NT2/D1 (cell line): Measurements from ENCODE around the gene FBXO42.

Experiments used
- DNase-seq: peaks from one replicate; pipeline ENCODE4 v3.0.0-alpha.2; 2011; ENCODE audit warnings: low read depth, low spot score
- H3K27me3 ChIP-seq: 2 replicates; pipeline ENCODE4 v1.6.0; 2011; ENCODE audit warnings: mild to moderate bottlenecking; ENCODE audit not compliant: insufficient read length, insufficient read depth
- H3K36me3 ChIP-seq: 2 replicates; pipeline ENCODE4 v1.6.1; 2011; ENCODE audit warnings: mild to moderate bottlenecking, low read length, mixed read lengths; ENCODE audit not compliant: insufficient read depth, insufficient read length
- H3K4me1 ChIP-seq: 2 replicates; pipeline ENCODE4 v1.5.1; 2011; ENCODE audit not compliant: insufficient read depth, insufficient read length
- H3K4me3 ChIP-seq: 2 replicates; pipeline ENCODE4 v1.5.1; 2011; ENCODE audit warnings: low read depth; ENCODE audit not compliant: insufficient read length
- H3K9ac ChIP-seq: 2 replicates; pipeline ENCODE4 v1.6.0; 2011; ENCODE audit warnings: low read depth; ENCODE audit not compliant: insufficient read length
- H3K9me3 ChIP-seq: 2 replicates; pipeline ENCODE4 v1.5.1; 2011; ENCODE audit warnings: mild to moderate bottlenecking, low read length; ENCODE audit not compliant: insufficient read depth
- SUZ12 ChIP-seq: IDR thresholded peaks from 2 replicates; pipeline ENCODE4 v1.6.1; 2011; ENCODE audit not compliant: insufficient read length, insufficient read depth; ENCODE audit errors: extremely low read depth
- YY1 ChIP-seq: IDR thresholded peaks from 2 replicates; pipeline ENCODE4 v1.6.1; 2011; ENCODE audit not compliant: insufficient read length, insufficient read depth
- ZNF274 ChIP-seq: IDR thresholded peaks from 2 replicates; pipeline ENCODE4 v1.6.1; 2011; ENCODE audit warnings: mild to moderate bottlenecking, low read depth, low read length

The FBXO42 gene

DNA sequence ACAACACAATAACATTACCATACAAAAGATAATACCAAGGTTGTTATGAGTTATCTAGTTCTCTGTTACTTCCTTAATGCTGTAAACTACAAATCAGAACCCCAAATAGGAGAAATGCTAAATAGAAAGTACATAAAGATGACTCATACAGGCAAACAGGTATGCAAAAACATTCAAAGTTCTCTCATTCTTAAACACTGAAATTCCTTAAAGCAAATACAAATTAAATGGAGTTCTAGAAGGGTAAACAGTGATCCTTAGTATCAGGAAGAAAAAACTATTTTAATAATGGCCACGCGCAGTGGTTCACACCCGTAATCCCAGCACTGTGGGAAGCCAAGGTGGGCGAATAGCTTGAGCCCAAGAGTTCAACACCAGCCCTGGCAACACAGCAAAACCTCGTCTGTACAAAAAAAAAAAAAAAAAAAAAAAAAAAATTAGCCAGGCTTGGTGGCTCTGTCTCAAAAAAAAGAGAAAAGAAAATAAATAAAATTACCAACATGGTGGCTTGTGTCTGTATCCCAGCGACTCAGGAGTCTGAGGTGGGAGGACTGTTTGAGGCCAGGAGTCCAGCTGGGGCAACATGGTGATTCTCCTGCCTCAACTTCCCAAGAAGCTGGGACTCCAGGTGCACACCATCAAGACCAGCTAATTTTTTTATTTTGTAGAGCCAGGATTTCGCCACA, 17.5 kb downstream of the FBXO42 start:
- no peak overlapping the region for H3K4me3 ChIP-seq
- no peak for TF ChIP-seq YY1
- no peak for TF ChIP-seq SUZ12
- no peak for TF ChIP-seq ZNF274
- no peaks in the 10 kb centered on the region for H3K9me3 ChIP-seq
- no peaks in the 10 kb centered on the region for H3K36me3 ChIP-seq
- no peak overlapping the region for H3K9ac ChIP-seq
- no peaks in the 10 kb centered on the region for H3K27me3 ChIP-seq
- no peak for DNase-seq
- no peaks in the 10 kb centered on the region for H3K4me1 ChIP-seq

DNA sequence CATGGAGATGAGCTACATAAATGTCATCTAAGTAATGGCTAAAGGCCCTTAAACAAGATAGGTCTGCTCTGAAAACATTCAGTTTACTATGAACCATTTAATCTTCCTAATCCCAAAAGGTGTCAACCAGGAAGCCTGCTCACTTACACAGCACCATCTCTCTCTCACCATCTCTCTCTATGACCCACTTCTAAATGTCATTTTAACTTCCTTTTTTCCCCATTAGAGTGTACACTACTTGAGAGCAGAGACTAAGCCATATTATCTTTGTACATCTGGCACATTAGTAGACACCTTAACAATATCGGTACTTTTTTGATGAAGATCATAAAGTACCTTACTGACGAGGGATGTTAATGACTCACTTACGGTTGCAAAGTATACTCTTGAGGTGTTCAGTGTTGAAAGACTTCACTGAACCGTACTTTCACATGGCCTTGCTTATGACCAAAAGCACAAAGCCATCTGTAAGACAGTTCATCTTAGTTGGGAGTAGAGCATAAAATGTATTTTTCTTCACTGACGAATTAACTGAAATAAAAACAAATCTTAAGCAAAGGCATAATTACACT, 25.4 kb downstream of the FBXO42 start:
- H3K4me3 ChIP-seq, result no peak overlapping the region
- no peak for DNase-seq

DNA sequence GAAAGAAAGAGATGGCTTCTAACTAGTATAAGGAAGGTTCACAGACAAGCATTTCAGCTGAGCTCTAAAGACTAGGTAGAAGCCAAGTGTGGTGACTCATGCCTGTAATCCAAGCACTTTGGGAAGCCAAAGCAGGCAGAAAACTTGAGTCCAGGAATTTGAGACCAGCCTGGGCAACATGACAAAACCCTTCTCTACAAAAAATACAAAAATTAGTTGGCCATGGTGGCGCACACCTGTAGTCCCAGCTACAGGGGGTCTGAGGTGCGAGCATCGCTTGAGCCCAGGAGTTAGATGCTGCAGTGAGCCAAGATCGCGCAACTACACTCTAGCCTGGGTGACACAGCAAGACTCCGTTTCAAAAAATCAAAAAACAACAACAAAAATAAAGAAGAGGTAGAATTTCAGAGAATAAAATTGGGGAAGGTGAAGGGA, 27.8 kb downstream of the FBXO42 start:
- DNase-seq, result no peak
- TF ChIP-seq SUZ12 (no peak), ZNF274 (no peak), YY1 (no peak)
- H3K36me3 ChIP-seq, result no peaks in the 10 kb centered on the region

More for the DNA sequence above, 25.4 kb downstream of the FBXO42 start:
- Histone ChIP-seq H3K9me3 (no peaks in the 10 kb centered on the region), H3K9ac (no peak overlapping the region), H3K4me1 (no peaks in the 10 kb centered on the region), H3K36me3 (no peaks in the 10 kb centered on the region), H3K27me3 (no peaks in the 10 kb centered on the region)
- no peak for TF ChIP-seq YY1

DNA sequence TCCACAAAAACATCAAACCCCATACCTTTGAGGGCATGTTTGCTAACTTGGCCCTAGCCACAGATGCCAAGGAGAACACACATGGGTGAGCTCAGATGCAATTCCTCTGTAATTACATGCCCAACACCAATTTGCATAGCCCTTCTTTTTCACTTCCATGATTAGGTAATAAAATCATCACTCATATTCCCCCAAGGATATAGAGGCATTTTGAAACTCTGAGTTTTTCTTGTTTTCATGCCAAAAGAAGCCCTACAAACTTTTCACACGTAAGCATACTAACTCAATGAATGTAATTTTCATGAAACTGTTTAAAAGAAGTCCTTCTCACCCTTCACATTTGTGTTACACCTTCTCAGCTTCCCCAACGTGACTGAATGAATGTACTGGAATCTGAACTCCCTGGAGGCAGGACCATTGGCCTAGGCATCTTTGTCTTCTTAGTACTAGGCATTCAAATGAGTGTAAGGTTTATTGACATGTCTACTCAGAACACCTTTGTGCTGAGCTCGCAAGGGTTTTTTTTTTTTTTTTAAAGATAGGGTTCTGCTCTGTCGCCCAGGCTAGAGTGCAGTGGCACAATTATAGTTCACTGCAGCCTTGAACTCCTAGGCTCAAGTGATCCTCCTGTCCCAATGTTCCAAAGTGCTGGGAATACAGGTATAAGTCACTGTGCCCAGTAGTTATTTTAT, 31.0 kb downstream of the FBXO42 start:
- no peak for DNase-seq
- TF ChIP-seq YY1, result no peak
- no peak for TF ChIP-seq SUZ12
- TF ChIP-seq ZNF274, result no peak
- no peaks in the 10 kb centered on the region for H3K9me3 ChIP-seq
- no peaks in the 10 kb centered on the region for H3K27me3 ChIP-seq
- no peaks in the 10 kb centered on the region for H3K36me3 ChIP-seq
- no peaks in the 10 kb centered on the region for H3K4me1 ChIP-seq
- no peak overlapping the region for H3K9ac ChIP-seq
- no peak overlapping the region for H3K4me3 ChIP-seq

More for the DNA sequence above, 27.8 kb downstream of the FBXO42 start:
- no peaks in the 10 kb centered on the region for H3K27me3 ChIP-seq
- H3K4me3 ChIP-seq, result no peak overlapping the region
- H3K4me1 ChIP-seq, result no peaks in the 10 kb centered on the region
- no peaks in the 10 kb centered on the region for H3K9me3 ChIP-seq
- no peak overlapping the region for H3K9ac ChIP-seq

DNA sequence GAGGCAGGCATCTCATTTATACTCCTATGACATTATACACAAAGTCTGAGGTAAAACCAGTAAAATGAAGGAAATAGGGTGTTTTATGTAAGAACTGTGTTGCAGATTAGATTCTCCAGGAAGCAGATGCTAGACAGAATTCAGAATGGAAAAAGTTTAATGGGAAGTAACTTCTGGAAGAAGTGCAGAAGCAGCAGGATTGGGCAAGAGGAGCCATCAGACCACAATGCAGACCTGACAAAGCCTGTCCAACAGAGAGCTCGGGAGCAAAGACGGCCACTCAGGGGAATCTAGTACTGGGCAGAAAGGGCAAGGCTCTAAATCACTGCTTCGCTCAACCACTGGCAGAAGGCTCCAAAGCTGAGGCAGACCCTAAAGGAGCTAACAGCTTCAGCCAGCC, 33.7 kb downstream of the FBXO42 start:
- Histone ChIP-seq H3K4me1 (no peaks in the 10 kb centered on the region), H3K9me3 (no peaks in the 10 kb centered on the region), H3K4me3 (no peak overlapping the region), H3K36me3 (peaks cover 15% of the 10 kb centered on the region), H3K9ac (no peak overlapping the region), H3K27me3 (no peaks in the 10 kb centered on the region)
- TF ChIP-seq SUZ12, result no peak
- no peak for TF ChIP-seq ZNF274
- no peak for TF ChIP-seq YY1
- no peak for DNase-seq

DNA sequence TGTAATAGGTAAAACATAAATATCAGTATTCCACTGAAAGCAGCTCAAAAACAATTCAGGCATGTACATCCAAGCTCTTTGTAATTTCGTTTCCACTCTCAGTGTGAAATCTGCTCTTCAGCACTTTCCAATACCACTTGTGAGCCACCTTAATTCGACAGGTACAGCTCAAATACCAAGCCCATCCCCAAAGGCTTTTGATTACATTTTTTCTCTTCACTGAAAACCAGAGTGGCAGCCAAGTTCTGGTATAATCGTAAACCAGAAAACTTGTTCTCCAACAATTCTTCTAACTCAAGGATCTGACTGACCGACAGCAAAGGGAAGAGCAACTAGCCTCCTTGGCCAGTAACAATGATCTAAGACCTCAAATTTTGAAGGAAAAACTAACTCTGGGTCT, 36.8 kb downstream of the FBXO42 start:
- H3K27me3 ChIP-seq, result no peaks in the 10 kb centered on the region
- H3K4me1 ChIP-seq, result no peaks in the 10 kb centered on the region
- TF ChIP-seq SUZ12, result no peak
- no peak for TF ChIP-seq ZNF274
- TF ChIP-seq YY1, result no peak
- peak overlapping the region; percentile 21 for H3K9ac ChIP-seq
- H3K36me3 ChIP-seq, result peaks cover 24% of the 10 kb centered on the region
- no peaks in the 10 kb centered on the region for H3K9me3 ChIP-seq
- H3K4me3 ChIP-seq, result no peak overlapping the region
- no peak for DNase-seq

DNA sequence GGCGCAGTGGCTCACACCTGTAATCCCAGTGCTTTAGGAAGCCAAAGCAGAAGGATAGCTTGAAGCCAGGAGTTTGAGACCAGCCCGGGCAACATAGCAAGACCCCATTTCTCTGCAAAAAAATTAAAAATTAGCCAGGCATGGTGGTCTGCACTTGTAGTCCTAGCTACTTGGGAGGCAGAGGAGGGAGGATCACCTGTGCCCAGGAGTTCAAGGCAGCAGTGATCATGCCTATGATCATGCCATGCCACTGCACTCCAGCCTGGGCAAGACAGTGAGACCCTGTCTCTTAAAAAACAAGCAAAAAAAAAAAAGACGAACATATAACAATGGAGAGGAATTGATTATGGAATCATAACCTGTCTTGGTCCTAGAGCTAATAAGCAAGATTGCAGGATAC, 45.1 kb downstream of the FBXO42 start:
- no peaks in the 10 kb centered on the region for H3K4me1 ChIP-seq
- peaks cover 36% of the 10 kb centered on the region for H3K36me3 ChIP-seq
- DNase-seq, result no peak
- H3K27me3 ChIP-seq, result no peaks in the 10 kb centered on the region
- TF ChIP-seq YY1 (no peak), ZNF274 (no peak), SUZ12 (no peak)
- no peaks in the 10 kb centered on the region for H3K9me3 ChIP-seq
- H3K4me3 ChIP-seq, result no peak overlapping the region
- H3K9ac ChIP-seq, result no peak overlapping the region
